ENCODE measurements around the gene TMEFF2. TPM values are rescaled to one million over a fixed set of nuclear protein-coding genes. Genes with fewer than 3 reads are reported as not detected.

TMEFF2 gene
- total and polyA plus RNA-seq, 2 experiments from 2014 or later: 1.7 to 2.2 TPM

GRCh38 chr2:192159736-192160135, 35.0 kb downstream of the TMEFF2 start:
- Histone ChIP-seq H3K4me3 (no peak overlapping the region), H3K36me3 (ENCODE audit: insufficient read depth) (no peaks in the 10 kb centered on the region), H3K4me2 (no peak overlapping the region), H3K27me3 (ENCODE audit: insufficient read depth) (no peaks in the 10 kb centered on the region), H3K27ac (ENCODE audit: low read depth) (no peak overlapping the region), H3K9me2 (ENCODE audit: insufficient read depth) (no peaks in the 10 kb centered on the region), H3F3A (replicated peaks; ENCODE audit: low read depth) (no peaks in the 10 kb centered on the region), H4K20me1 (replicated peaks; ENCODE audit: insufficient read depth) (no peaks in the 10 kb centered on the region), H2AFZ (no peak overlapping the region), H3K4me1 (ENCODE audit: insufficient read depth) (0 out of 2 replicates have a peak, but pooled peaks cover 5% of the 10 kb centered on the region), H3K79me2 (replicated peaks; ENCODE audit: insufficient read depth) (no peaks in the 10 kb centered on the region)
- Mint-ChIP-seq H3K9me3 (no peaks in the 10 kb centered on the region), H3K27me3 (ENCODE audit: insufficient read depth, low read depth, poor library complexity) (no peaks in the 10 kb centered on the region), H3K4me1 (peaks cover 9% of the 10 kb centered on the region), H3K27ac (no peak overlapping the region), H3K36me3 (ENCODE audit: low read depth) (no peaks in the 10 kb centered on the region), H3K4me3 (no peak overlapping the region)
- TF ChIP-seq JUNB (IDR thresholded peaks at IDR 0.05; ENCODE audit: unreplicated experiment): no peak
- ATAC-seq (no peak), DNase-seq (ENCODE audit: low spot score) (no peak)

- Histone ChIP-seq H3K9me2 (ENCODE audit: insufficient read depth) (no peaks in the 10 kb centered on the region), H3K4me2 (no peak overlapping the region)
- DNase-seq (ENCODE audit: low spot score): no peak
- TF ChIP-seq ZNF331 (CRISPR knock-in tag; IDR thresholded peaks at IDR 0.05; ENCODE audit: low read depth) (no peak), CREB1 (CRISPR knock-in tag; IDR thresholded peaks at IDR 0.05; ENCODE audit: low read depth) (no peak), POLR2AphosphoS5 (IDR thresholded peaks at IDR 0.05; ENCODE audit: low read depth) (no peak), EZH2 (IDR thresholded peaks at IDR 0.05; ENCODE audit: low read depth, unreplicated experiment) (no peak), STAT1 (IDR thresholded peaks at IDR 0.05; ENCODE audit: unreplicated experiment) (no peak), EZH2phosphoT487 (IDR thresholded peaks at IDR 0.05; ENCODE audit: unreplicated experiment) (no peak), REST (IDR thresholded peaks at IDR 0.05; ENCODE audit: unreplicated experiment) (no peak), ZNF462 (CRISPR knock-in tag; IDR thresholded peaks at IDR 0.05) (no peak), CTCF (conservative IDR thresholded peaks at IDR 0.05; ENCODE audit: low read depth in 2 of 2) (no peak), JUNB (IDR thresholded peaks at IDR 0.05; ENCODE audit: unreplicated experiment) (no peak), ZNF114 (CRISPR knock-in tag; IDR thresholded peaks at IDR 0.05) (no peak)
Observed at GRCh38 chr2:192159208-192159607, 35.5 kb downstream of the TMEFF2 start.

More at GRCh38 chr2:192159208-192159607, 35.5 kb downstream of the TMEFF2 start:
- Histone ChIP-seq H3K4me3 (no peak overlapping the region), H3K4me1 (ENCODE audit: insufficient read depth) (0 out of 2 replicates have a peak, but pooled peaks cover 5% of the 10 kb centered on the region), H3F3A (replicated peaks; ENCODE audit: low read depth) (no peaks in the 10 kb centered on the region), H3K36me3 (ENCODE audit: insufficient read depth) (no peaks in the 10 kb centered on the region), H4K20me1 (replicated peaks; ENCODE audit: insufficient read depth) (no peaks in the 10 kb centered on the region), H2AFZ (no peak overlapping the region), H3K79me2 (replicated peaks; ENCODE audit: insufficient read depth) (no peaks in the 10 kb centered on the region), H3K27ac (ENCODE audit: low read depth) (no peak overlapping the region), H3K27me3 (ENCODE audit: insufficient read depth) (no peaks in the 10 kb centered on the region)
- Mint-ChIP-seq H3K36me3 (ENCODE audit: low read depth) (no peaks in the 10 kb centered on the region), H3K4me1 (peaks cover 9% of the 10 kb centered on the region), H3K9me3 (no peaks in the 10 kb centered on the region), H3K27me3 (ENCODE audit: insufficient read depth, low read depth, poor library complexity) (no peaks in the 10 kb centered on the region), H3K27ac (no peak overlapping the region), H3K4me3 (no peak overlapping the region)
- ATAC-seq: no peak
